CD14-positive monocyte (primary cell): ENCODE data around the gene ALDH1L2. TPM values are rescaled to one million over a fixed set of nuclear protein-coding genes. Genes with fewer than 3 reads are reported as not detected.

Experiments
- DNase-seq, 3 donors: peaks; one replicate each; pipeline ENCODE4 v3.0.0-alpha.2; 2011 to 2022
- H2AFZ ChIP-seq: 2 replicates; pipeline ENCODE4 v1.6.0; 2012; ENCODE audit warnings: mild to moderate bottlenecking, low read depth, low read length, inconsistent platforms; ENCODE audit not compliant: insufficient read depth, poor library complexity, severe bottlenecking
- H3K27ac ChIP-seq, 2 donors: 1 replicate in 1 of 2; 2 replicates in 1 of 2; pipeline ENCODE4 v1.5.1; 2012 to 2013; ENCODE audit warnings: low read length in 2 of 2, control low read depth in 1 of 2, inconsistent platforms in 1 of 2, low read depth in 1 of 2, mild to moderate bottlenecking in 1 of 2
- H3K27me3 ChIP-seq, 2 donors: one replicate each; pipeline versions ENCODE4 v1.6.0 to v1.6.1; 2011 to 2013; ENCODE audit warnings: low read length in 2 of 2; ENCODE audit not compliant: control insufficient read depth in 2 of 2, insufficient read depth in 2 of 2
- H3K36me3 ChIP-seq, 2 donors: replicated peaks in 1 of 2; 1 replicate in 1 of 2; 2 replicates in 1 of 2; pipeline versions ENCODE4 v1.5.1 to v1.6.1; 2012 to 2013; ENCODE audit warnings: low read length in 2 of 2, control low read depth in 1 of 2, inconsistent platforms in 1 of 2, mild to moderate bottlenecking in 1 of 2; ENCODE audit not compliant: insufficient read depth in 2 of 2, control insufficient read depth in 1 of 2
- H3K4me1 ChIP-seq, 2 donors: 1 replicate in 1 of 2; 2 replicates in 1 of 2; pipeline versions ENCODE4 v1.5.1 to v1.6.1; 2012 to 2013; ENCODE audit warnings: low read length in 2 of 2, control low read depth in 1 of 2, inconsistent platforms in 1 of 2, mild to moderate bottlenecking in 1 of 2, moderate library complexity in 1 of 2; ENCODE audit not compliant: insufficient read depth in 2 of 2, control insufficient read depth in 1 of 2
- H3K4me2 ChIP-seq: replicated peaks from 2 replicates; pipeline ENCODE3; 2012; ENCODE audit warnings: low read length, moderate library complexity, mild to moderate bottlenecking; ENCODE audit not compliant: poor library complexity, severe bottlenecking; ENCODE audit errors: extremely low read depth
- H3K4me3 ChIP-seq, 3 experiments: fragments of 200-600 bp in 1 of 3; sonication (generic) in 1 of 3; replicated peaks in 1 of 3; 1 replicate in 2 of 3; 2 replicates in 1 of 3; pipeline ENCODE4 v1.5.1; 2011 to 2013; ENCODE audit warnings: low read length in 3 of 3, mild to moderate bottlenecking in 3 of 3, control low read depth in 2 of 3, low read depth in 2 of 3, inconsistent platforms in 1 of 3, moderate library complexity in 1 of 3
- H3K79me2 ChIP-seq: 2 replicates; pipeline ENCODE4 v1.6.0; 2012; ENCODE audit warnings: mild to moderate bottlenecking, control low read depth, inconsistent platforms, low read length, moderate library complexity; ENCODE audit not compliant: insufficient read depth
- H3K9ac ChIP-seq: 2 replicates; pipeline ENCODE4 v1.6.0; 2017; ENCODE audit warnings: low read length, mild to moderate bottlenecking; ENCODE audit not compliant: insufficient read depth, poor library complexity, severe bottlenecking
- H3K9me3 ChIP-seq, 2 donors: replicated peaks in 1 of 2; 1 replicate in 1 of 2; 2 replicates in 1 of 2; pipeline versions ENCODE4 v1.5.1 to v1.6.1; 2012 to 2013; ENCODE audit warnings: low read length in 2 of 2, control low read depth in 1 of 2; ENCODE audit not compliant: control insufficient read depth in 1 of 2, insufficient read depth in 1 of 2
- H4K20me1 ChIP-seq: 2 replicates; pipeline ENCODE4 v1.6.0; 2012; ENCODE audit warnings: mild to moderate bottlenecking, low read length, control low read depth, moderate library complexity; ENCODE audit not compliant: insufficient read depth
- H3K27ac Mint-ChIP-seq, 7 donors: one replicate each; pipeline ENCODE4 v1.8.0; 2020; ENCODE audit warnings: mild to moderate bottlenecking in 7 of 7, mixed read lengths in 7 of 7, moderate library complexity in 6 of 7, inconsistent platforms in 2 of 7
- H3K27me3 Mint-ChIP-seq, 3 donors: one replicate each; pipeline ENCODE4 v1.8.0; 2021 to 2022; ENCODE audit warnings: low read depth in 3 of 3, mild to moderate bottlenecking in 3 of 3, mixed read lengths in 3 of 3, moderate library complexity in 3 of 3, inconsistent platforms in 1 of 3
- H3K36me3 Mint-ChIP-seq, 2 donors: one replicate each; pipeline ENCODE4 v1.8.0; 2020; ENCODE audit warnings: mixed read lengths in 2 of 2, inconsistent platforms in 1 of 2, mild to moderate bottlenecking in 1 of 2
- H3K4me1 Mint-ChIP-seq: one replicate; pipeline ENCODE4 v1.8.0; 2020; ENCODE audit warnings: mild to moderate bottlenecking, mixed read lengths
- H3K4me3 Mint-ChIP-seq, 2 donors: one replicate each; pipeline ENCODE4 v1.8.0; 2020; ENCODE audit warnings: mild to moderate bottlenecking in 2 of 2, mixed read lengths in 2 of 2, moderate library complexity in 1 of 2
- H3K9me3 Mint-ChIP-seq, 7 donors: one replicate each; pipeline ENCODE4 v1.8.0; 2020 to 2022; ENCODE audit warnings: mixed read lengths in 7 of 7, mild to moderate bottlenecking in 6 of 7, moderate library complexity in 6 of 7, inconsistent platforms in 2 of 7
- CTCF ChIP-seq: fragments of 200-600 bp; IDR thresholded peaks from one replicate; pipeline ENCODE4 v1.8.0; 2022; ENCODE audit warnings: antibody characterized with exemption, mild to moderate bottlenecking
- WGBS: methylation state at CpG from one replicate; pipeline ENCODE4 v1.1.5; 2013; ENCODE audit warnings: missing lambda C conversion rate; ENCODE audit not compliant: insufficient coverage; 5-methylcytosine and 5-hydroxymethylcytosine counted together
- intact Hi-C, 2 donors: fragments of 100-400 bp; cut with micrococcal nuclease; formaldehyde crosslinking; loops; one replicate each; pipeline versions ENCODE4 v1.15.0 to v1.15.1; 2023
- polyA plus RNA-seq, 3 donors: library from polyadenylated mRNA; depleted of rRNA in 1 of 3; unstranded in 2 of 3; stranded (reverse) in 1 of 3; fragments of 300-500 nt in 2 of 3; fragments of >200 nt in 1 of 3; fragmentation: Illumina TruSeq in 2 of 3; gene quantifications; 1 replicate in 2 of 3; 2 replicates in 1 of 3; pipeline ENCODE4 v1.2.3, GENCODE V29; 2012 to 2021

Gene ALDH1L2
- polyA plus RNA-seq, 3 donors: 0.03 to 0.20 TPM; not detected in 1

GRCh38 chr12:105036937-105037649 is 47.2 kb downstream of the ALDH1L2 start:
- Mint-ChIP-seq H3K27me3 (peaks cover 0 to 3% (median 0%) of the 10 kb centered on the region in 3 donors), H3K4me1 (peaks cover 1% of the 10 kb centered on the region), H3K9me3 (no peaks in the 10 kb centered on the region), H3K36me3 (peaks cover 0 to 2% of the 10 kb centered on the region in 2 donors), H3K4me3 (no peak overlapping the region), H3K27ac (no peak overlapping the region)
- no peaks in the 10 kb centered on the region for H3K79me2 ChIP-seq
- no peaks in the 10 kb centered on the region for H4K20me1 ChIP-seq
- H3K9ac ChIP-seq: no peak overlapping the region
- no peaks in the 10 kb centered on the region for H3K27me3 ChIP-seq
- no peak overlapping the region for H3K27ac ChIP-seq
- H3K4me2 ChIP-seq: no peak overlapping the region
- TF ChIP-seq CTCF: no peak
- no peak for DNase-seq
- intact Hi-C loops: no loop called here
- no peaks in the 10 kb centered on the region for H3K4me1 ChIP-seq
- H3K9me3 ChIP-seq: no peaks in the 10 kb centered on the region
- H3K4me3 ChIP-seq: no peak overlapping the region
- no peaks in the 10 kb centered on the region for H3K36me3 ChIP-seq
- H2AFZ ChIP-seq: no peak overlapping the region
- no CpG with 5 or more reads among the region's 3 CpGs for WGBS

- H4K20me1 ChIP-seq: no peaks in the 10 kb centered on the region
- H3K4me3 Mint-ChIP-seq: no peak overlapping the region
- H3K27ac ChIP-seq: no peak overlapping the region
- DNase-seq: no peak
- intact Hi-C loops: no loop called here
- WGBS: no CpG with 5 or more reads among the region's 2 CpGs
- H3K4me1 ChIP-seq: peaks cover 11 to 20% of the 10 kb centered on the region in 2 donors
- H3K4me2 ChIP-seq: no peak overlapping the region
- no peak overlapping the region for H3K4me3 ChIP-seq
- no peak overlapping the region for H3K27ac Mint-ChIP-seq
- no peaks in the 10 kb centered on the region for H3K79me2 ChIP-seq
- no peaks in the 10 kb centered on the region for H3K27me3 ChIP-seq
- H3K36me3 Mint-ChIP-seq: peaks cover 0 to 3% of the 10 kb centered on the region in 2 donors
- no peak overlapping the region for H3K9ac ChIP-seq
- no peak for TF ChIP-seq CTCF
- no peaks in the 10 kb centered on the region for H3K9me3 ChIP-seq
- H3K27me3 Mint-ChIP-seq: peaks cover 0 to 2% (median 2%) of the 10 kb centered on the region in 3 donors
- H3K4me1 Mint-ChIP-seq: peaks cover 16% of the 10 kb centered on the region
- no peaks in the 10 kb centered on the region for H3K9me3 Mint-ChIP-seq
- H3K36me3 ChIP-seq: no peaks in the 10 kb centered on the region
- H2AFZ ChIP-seq: no peak overlapping the region
These were observed 50.4 kb downstream of the ALDH1L2 start for GRCh38 chr12:105033851-105034250.
